Measurements from ENCODE around the gene F13A1.

DNA sequence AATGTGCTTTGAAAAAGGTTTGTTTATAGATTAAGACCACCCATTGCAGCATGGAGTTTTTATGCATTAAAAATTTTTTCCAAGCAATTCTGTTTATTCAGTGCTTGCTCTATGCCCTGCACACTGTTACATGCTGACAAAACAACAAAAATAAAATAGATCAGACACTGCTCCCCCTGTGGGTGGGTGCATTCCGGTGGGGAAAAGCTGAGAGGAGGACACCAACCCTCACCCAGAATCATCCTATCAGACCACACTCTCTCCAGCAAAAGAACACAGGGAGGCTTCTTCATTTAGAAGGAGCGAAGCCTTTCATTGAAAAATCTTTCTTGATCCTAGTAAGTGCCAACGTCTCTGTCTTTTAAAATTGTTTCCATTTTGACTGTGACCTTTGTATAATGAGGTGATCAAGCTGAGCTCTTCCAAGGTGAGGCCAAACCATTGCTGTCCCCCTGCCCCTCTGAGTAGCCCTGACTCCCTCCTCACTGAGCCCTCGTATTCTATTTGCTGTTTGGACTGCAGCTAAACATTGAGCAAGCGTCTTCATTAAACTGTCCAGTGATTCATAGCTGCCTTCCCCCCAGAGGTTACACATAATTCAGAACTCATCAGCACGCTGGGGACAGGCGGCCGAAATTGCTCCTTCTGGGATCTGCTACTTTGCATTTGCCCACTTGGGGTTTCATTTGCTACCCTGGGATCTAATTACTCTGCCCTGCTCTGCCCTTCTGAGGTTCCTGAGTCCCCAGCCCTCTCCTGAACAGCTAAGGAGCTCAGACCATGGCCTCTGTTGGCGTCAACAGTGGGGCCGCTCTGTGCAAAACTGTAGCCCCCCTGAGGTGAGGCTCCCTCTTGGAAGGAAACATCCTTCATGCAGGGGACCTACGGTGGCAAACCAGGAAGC lies 102.4 kb downstream of the F13A1 start:
- TF ChIP-seq, protein P1, sequence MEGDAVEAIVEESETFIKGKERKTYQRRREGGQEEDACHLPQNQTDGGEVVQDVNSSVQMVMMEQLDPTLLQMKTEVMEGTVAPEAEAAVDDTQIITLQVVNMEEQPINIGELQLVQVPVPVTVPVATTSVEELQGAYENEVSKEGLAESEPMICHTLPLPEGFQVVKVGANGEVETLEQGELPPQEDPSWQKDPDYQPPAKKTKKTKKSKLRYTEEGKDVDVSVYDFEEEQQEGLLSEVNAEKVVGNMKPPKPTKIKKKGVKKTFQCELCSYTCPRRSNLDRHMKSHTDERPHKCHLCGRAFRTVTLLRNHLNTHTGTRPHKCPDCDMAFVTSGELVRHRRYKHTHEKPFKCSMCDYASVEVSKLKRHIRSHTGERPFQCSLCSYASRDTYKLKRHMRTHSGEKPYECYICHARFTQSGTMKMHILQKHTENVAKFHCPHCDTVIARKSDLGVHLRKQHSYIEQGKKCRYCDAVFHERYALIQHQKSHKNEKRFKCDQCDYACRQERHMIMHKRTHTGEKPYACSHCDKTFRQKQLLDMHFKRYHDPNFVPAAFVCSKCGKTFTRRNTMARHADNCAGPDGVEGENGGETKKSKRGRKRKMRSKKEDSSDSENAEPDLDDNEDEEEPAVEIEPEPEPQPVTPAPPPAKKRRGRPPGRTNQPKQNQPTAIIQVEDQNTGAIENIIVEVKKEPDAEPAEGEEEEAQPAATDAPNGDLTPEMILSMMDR (IDR thresholded peaks at IDR 0.05; ENCODE audit: insufficient read depth, low read length), result no peak
- TF ChIP-seq, protein P2, sequence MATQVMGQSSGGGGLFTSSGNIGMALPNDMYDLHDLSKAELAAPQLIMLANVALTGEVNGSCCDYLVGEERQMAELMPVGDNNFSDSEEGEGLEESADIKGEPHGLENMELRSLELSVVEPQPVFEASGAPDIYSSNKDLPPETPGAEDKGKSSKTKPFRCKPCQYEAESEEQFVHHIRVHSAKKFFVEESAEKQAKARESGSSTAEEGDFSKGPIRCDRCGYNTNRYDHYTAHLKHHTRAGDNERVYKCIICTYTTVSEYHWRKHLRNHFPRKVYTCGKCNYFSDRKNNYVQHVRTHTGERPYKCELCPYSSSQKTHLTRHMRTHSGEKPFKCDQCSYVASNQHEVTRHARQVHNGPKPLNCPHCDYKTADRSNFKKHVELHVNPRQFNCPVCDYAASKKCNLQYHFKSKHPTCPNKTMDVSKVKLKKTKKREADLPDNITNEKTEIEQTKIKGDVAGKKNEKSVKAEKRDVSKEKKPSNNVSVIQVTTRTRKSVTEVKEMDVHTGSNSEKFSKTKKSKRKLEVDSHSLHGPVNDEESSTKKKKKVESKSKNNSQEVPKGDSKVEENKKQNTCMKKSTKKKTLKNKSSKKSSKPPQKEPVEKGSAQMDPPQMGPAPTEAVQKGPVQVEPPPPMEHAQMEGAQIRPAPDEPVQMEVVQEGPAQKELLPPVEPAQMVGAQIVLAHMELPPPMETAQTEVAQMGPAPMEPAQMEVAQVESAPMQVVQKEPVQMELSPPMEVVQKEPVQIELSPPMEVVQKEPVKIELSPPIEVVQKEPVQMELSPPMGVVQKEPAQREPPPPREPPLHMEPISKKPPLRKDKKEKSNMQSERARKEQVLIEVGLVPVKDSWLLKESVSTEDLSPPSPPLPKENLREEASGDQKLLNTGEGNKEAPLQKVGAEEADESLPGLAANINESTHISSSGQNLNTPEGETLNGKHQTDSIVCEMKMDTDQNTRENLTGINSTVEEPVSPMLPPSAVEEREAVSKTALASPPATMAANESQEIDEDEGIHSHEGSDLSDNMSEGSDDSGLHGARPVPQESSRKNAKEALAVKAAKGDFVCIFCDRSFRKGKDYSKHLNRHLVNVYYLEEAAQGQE (IDR thresholded peaks at IDR 0.05; ENCODE audit: insufficient replicate concordance, low read depth), result no peak
- TF ChIP-seq GABPA (IDR thresholded peaks at IDR 0.05; ENCODE audit: low read depth), result no peak
- TF ChIP-seq POLR2AphosphoS5 (IDR thresholded peaks at IDR 0.05; ENCODE audit: low read depth), result no peak
- no peak for TF ChIP-seq SPI1 (IDR thresholded peaks at IDR 0.05; ENCODE audit: borderline replicate concordance, low read depth)
